ENCODE results near the gene CENPX. TPM values are rescaled to one million over a fixed set of nuclear protein-coding genes. Genes with fewer than 3 reads are reported as not detected.

CENPX gene
- total and polyA plus RNA-seq, 2 of the 13 experiments (the other 11 are each of a cell fraction or from before 2014, with no cell fraction given) = 92.7 to 170 TPM

GRCh38 chr17:82003411-82004381 lies 19.0 kb downstream of the CENPX start (continued):
- TF ChIP-seq USF2 (IDR thresholded peaks at IDR 0.05; ENCODE audit: low read depth, low read length) (no peak), USF2 (CRISPR knock-in tag; IDR thresholded peaks at IDR 0.05; ENCODE audit: borderline replicate concordance) (no peak), NCOA1 (CRISPR knock-in tag; IDR thresholded peaks at IDR 0.05) (no peak), ZNF12 (CRISPR knock-in tag; IDR thresholded peaks at IDR 0.05) (0 out of 2 replicates have a peak, but pooled peaks have one; percentile 33), REST (IDR thresholded peaks at IDR 0.05; ENCODE audit: borderline replicate concordance in 1 of 2, low read depth in 1 of 2, low read length in 2 of 2) (peak in 1 of 2 experiments; percentile 28; a peak in 1 of 4 replicates), HNF1A (IDR thresholded peaks at IDR 0.05; ENCODE audit: low read depth) (no peak), HNF1A (CRISPR knock-in tag; IDR thresholded peaks at IDR 0.05; ENCODE audit: borderline replicate concordance) (peak; percentile 76; the same call in 1 of the 2 replicates), FOXK2 (IDR thresholded peaks at IDR 0.05) (no peak), KAT8 (CRISPR knock-in tag; IDR thresholded peaks at IDR 0.05) (peak; percentile 79), ZNF3 (CRISPR knock-in tag; IDR thresholded peaks at IDR 0.05) (no peak), PAWR (CRISPR knock-in tag; IDR thresholded peaks at IDR 0.05; ENCODE audit: borderline replicate concordance) (no peak), CHD4 (IDR thresholded peaks at IDR 0.05; ENCODE audit: borderline replicate concordance, low read length) (no peak), ZNF34 (CRISPR knock-in tag; IDR thresholded peaks at IDR 0.05; ENCODE audit: borderline replicate concordance) (peak; percentile 76), FOXA3 (CRISPR knock-in tag; IDR thresholded peaks at IDR 0.05) (peak; percentile 73), ZNF713 (CRISPR knock-in tag; IDR thresholded peaks at IDR 0.05) (peak; percentile 81; the same call in 1 of the 2 replicates), MTF2 (CRISPR knock-in tag; IDR thresholded peaks at IDR 0.05; ENCODE audit: borderline replicate concordance) (no peak), ZNF607 (CRISPR knock-in tag; IDR thresholded peaks at IDR 0.05; ENCODE audit: borderline replicate concordance) (no peak), ZNF773 (CRISPR knock-in tag; IDR thresholded peaks at IDR 0.05; ENCODE audit: borderline replicate concordance) (no peak)

All from HepG2 (cell line).